CD1c-positive myeloid dendritic cell (primary cell): ENCODE data around the gene EFCAB9.
"Not testable (repeated sequence)": the region's sequence is repeated elsewhere in the genome, so short reads cannot be mapped to it uniquely, and the experiment has no call there.

Experiments
- DNase-seq: peaks from one replicate; pipeline ENCODE4 v3.0.0-alpha.2; 2016; ENCODE audit errors: extremely low spot score

Gene EFCAB9

GRCh38 chr5:172188033-172188892, 5.7 kb upstream of the EFCAB9 start, which contains the start of gene STK10:
Gene STK10, minus strand, starts transcription at chr5:172188224. Its CDS starts 182 bp downstream, at chr5:172188042.
- peak; percentile 97 for DNase-seq

GRCh38 chr5:172188893-172189692, 4.9 kb upstream of the EFCAB9 start:
- DNase-seq, result no peak

GRCh38 chr5:172189693-172190296, 4.2 kb upstream of the EFCAB9 start:
- DNase-seq, result no peak

- DNase-seq, result no peak
Measured at GRCh38 chr5:172194985-172195774, 1.2 kb downstream of the EFCAB9 start.

GRCh38 chr5:172197775-172198174, 3.8 kb downstream of the EFCAB9 start:
- DNase-seq, result not testable (repeated sequence)

- DNase-seq, result peak; percentile 65
Measured at GRCh38 chr5:172199446-172199845, 5.5 kb downstream of the EFCAB9 start.

- peak; percentile 50 for DNase-seq
Measured at GRCh38 chr5:172200476-172200875, 6.5 kb downstream of the EFCAB9 start.

GRCh38 chr5:172205984-172206383, 12.0 kb downstream of the EFCAB9 start:
- DNase-seq, result peak; percentile 31

- DNase-seq, result no peak
Measured at GRCh38 chr5:172207511-172207910, 13.5 kb downstream of the EFCAB9 start.

- no peak for DNase-seq
Measured at GRCh38 chr5:172209714-172210113, 15.7 kb downstream of the EFCAB9 start.

- no peak for DNase-seq
Measured at GRCh38 chr5:172211676-172212075, 17.7 kb downstream of the EFCAB9 start.

- no peak for DNase-seq
Measured at GRCh38 chr5:172213126-172213525, 19.2 kb downstream of the EFCAB9 start.

GRCh38 chr5:172216345-172216744, 22.4 kb downstream of the EFCAB9 start:
- no peak for DNase-seq

GRCh38 chr5:172219296-172219695, 25.3 kb downstream of the EFCAB9 start:
- no peak for DNase-seq

- DNase-seq, result peak; percentile 40
Measured at GRCh38 chr5:172223901-172224873, 30.2 kb downstream of the EFCAB9 start.

- no peak for DNase-seq
Measured at GRCh38 chr5:172224996-172225395, 31.0 kb downstream of the EFCAB9 start.

- DNase-seq, result no peak
Measured at GRCh38 chr5:172229904-172230303, 35.9 kb downstream of the EFCAB9 start.

- DNase-seq, result no peak
Measured at GRCh38 chr5:172234031-172234430, 40.1 kb downstream of the EFCAB9 start.

- DNase-seq, result peak; percentile 84
Measured at GRCh38 chr5:172235132-172235780, 41.3 kb downstream of the EFCAB9 start.
